NCI-H1105 treated with DMSO at 0.1 percent for 48 hours (cell line): Measurements from ENCODE around the gene CEP120.
A peak's percentile ranks its signal among the peaks of the same experiment; 100 is the strongest.
"Not testable (repeated sequence)": the region's sequence is repeated elsewhere in the genome, so short reads cannot be mapped to it uniquely, and the experiment has no call there.

Experiments
- DNase-seq: peaks from one replicate; lab custom pipeline; 2025; lab: John Stamatoyannopoulos, UW

The CEP120 gene

GRCh38 chr5:123387313-123387712 lies 35.9 kb downstream of the CEP120 start:
- DNase-seq: no peak

GRCh38 chr5:123382252-123382651 lies 41.0 kb downstream of the CEP120 start:
- DNase-seq: no peak

GRCh38 chr5:123371575-123372179 lies 51.5 kb downstream of the CEP120 start:
- DNase-seq: no peak

- no peak for DNase-seq
These were observed 53.7 kb downstream of the CEP120 start for GRCh38 chr5:123369371-123369968.

- DNase-seq: peak; percentile 16
These were observed 55.5 kb downstream of the CEP120 start for GRCh38 chr5:123367739-123368138.

GRCh38 chr5:123365156-123365555 lies 58.0 kb downstream of the CEP120 start:
- no peak for DNase-seq

GRCh38 chr5:123364441-123365155 lies 58.6 kb downstream of the CEP120 start:
- DNase-seq: no peak

- no peak for DNase-seq
These were observed 62.3 kb downstream of the CEP120 start for GRCh38 chr5:123360910-123361309.

- DNase-seq: no peak
These were observed 63.0 kb downstream of the CEP120 start for GRCh38 chr5:123360201-123360571.

GRCh38 chr5:123359454-123360200 lies 63.6 kb downstream of the CEP120 start:
- DNase-seq: no peak

- DNase-seq: no peak
These were observed 64.5 kb downstream of the CEP120 start for GRCh38 chr5:123358751-123359150.

- DNase-seq: no peak
These were observed 64.9 kb downstream of the CEP120 start for GRCh38 chr5:123358304-123358703.

GRCh38 chr5:123351820-123352219 lies 71.4 kb downstream of the CEP120 start:
- no peak for DNase-seq

GRCh38 chr5:123351240-123351639 lies 72.0 kb downstream of the CEP120 start:
- DNase-seq: no peak

- no peak for DNase-seq
These were observed 72.5 kb downstream of the CEP120 start for GRCh38 chr5:123350742-123351141.

GRCh38 chr5:123344816-123345426 lies 78.3 kb downstream of the CEP120 start:
- no peak for DNase-seq

- no peak for DNase-seq
These were observed 82.3 kb downstream of the CEP120 start for GRCh38 chr5:123340928-123341327.

GRCh38 chr5:123308377-123308776 lies 114.8 kb downstream of the CEP120 start:
- DNase-seq: not testable (repeated sequence)

- DNase-seq: no peak
These were observed 117.5 kb downstream of the CEP120 start for GRCh38 chr5:123305751-123306150.

- no peak for DNase-seq
These were observed 118.4 kb downstream of the CEP120 start for GRCh38 chr5:123304777-123305316.

GRCh38 chr5:123303802-123304201 lies 119.4 kb downstream of the CEP120 start:
- DNase-seq: no peak

- DNase-seq: no peak
These were observed 122.9 kb downstream of the CEP120 start for GRCh38 chr5:123300266-123300665.
